GM18502 (cell line): Measurements from ENCODE around the gene RAB44.

Experiments
- ATAC-seq: cut with Tn5 transposase; IDR thresholded peaks from one replicate; pipeline ENCODE4 v1.9.1; 2021; ENCODE audit warnings: mild to moderate bottlenecking; ENCODE audit not compliant: unreplicated experiment, poor library complexity

RAB44 gene

GRCh38 chr6:36727505-36728021, 29.9 kb downstream of the RAB44 start:
- ATAC-seq = no peak

DNA sequence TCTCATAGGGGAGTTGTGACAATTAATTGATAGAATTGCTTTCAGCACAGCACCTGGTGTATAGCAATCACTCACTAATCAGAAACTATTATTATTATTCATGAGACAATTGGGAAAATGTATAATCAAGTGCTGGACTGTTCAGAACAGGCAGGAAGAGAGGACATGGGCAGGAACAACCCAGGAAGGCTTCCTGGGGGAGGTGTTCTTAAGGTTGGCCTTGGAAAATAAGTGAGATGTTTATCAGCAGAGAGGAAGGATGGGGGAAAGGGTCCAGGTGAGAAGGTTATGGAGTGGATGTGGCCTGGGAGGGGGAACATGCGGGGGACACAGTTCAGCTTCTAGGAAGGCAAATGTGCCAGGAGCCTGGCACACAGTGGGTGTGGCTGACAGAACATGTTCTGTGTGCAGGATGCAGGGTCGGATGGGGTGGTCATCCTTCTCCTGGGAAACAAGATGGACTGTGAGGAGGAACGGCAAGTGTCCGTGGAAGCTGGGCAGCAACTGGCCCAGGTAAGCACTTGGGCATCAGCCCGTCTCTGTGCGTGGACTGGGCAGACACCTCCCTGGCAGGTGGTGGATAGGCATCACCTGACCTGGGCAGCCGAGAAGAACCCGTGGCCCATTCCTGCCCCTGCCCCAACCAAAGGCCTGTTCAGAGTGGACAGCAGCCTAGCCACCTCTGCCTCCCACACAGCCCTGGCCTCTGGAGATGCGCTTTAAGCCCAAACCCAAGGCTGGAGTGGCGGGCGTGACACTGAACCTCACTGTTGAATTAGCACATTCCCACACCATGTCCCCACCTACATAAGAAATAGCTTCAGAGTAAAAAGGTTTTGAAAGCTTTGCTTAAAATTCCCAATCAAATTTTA, 30.9 kb downstream of the RAB44 start:
- ATAC-seq = no peak

GRCh38 chr6:36729161-36729524, 31.5 kb downstream of the RAB44 start:
- ATAC-seq = no peak

DNA sequence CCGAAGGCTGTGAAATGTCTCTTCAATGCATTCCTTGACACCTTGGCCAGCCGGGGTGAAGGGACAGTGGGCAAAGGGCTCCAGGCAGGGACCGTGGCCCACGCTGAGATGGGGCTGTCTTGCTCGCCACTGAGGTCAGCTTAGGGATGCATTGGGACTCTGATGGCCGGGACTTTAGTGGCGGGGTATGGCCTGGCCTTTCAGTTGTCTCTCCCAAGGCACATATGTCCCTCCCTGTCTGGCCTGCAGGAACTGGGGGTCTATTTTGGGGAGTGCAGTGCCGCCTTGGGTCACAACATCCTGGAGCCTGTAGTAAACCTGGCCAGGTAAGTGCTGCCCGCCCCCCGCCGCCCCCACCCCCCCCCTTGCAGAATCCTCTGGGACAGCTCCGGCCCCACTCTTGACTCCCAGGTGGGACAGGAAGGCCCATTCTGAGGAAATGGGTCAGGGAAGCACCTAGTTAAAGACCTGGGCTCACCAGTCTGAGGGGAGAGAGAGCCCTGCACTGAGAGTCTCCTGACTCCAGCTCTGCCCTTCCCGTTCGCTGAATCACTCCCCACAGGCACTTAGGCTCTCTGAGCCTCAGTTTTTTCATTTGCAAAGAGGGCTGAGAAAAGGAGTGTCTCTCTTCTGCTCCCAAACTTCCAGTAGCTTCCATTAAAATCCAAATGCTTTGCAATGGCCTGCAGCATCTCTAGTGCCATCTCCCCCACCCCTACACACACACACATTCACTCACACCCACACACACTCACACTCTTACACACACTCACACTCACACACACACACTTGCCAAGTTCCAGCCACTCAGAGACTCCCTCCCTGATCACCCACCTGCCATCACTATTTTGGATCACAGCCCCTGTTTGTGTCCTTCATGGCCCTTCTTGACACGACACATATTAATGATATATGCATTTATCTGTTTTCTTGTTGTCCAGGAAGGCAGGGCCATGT, 33.1 kb downstream of the RAB44 start:
- no peak for ATAC-seq

DNA sequence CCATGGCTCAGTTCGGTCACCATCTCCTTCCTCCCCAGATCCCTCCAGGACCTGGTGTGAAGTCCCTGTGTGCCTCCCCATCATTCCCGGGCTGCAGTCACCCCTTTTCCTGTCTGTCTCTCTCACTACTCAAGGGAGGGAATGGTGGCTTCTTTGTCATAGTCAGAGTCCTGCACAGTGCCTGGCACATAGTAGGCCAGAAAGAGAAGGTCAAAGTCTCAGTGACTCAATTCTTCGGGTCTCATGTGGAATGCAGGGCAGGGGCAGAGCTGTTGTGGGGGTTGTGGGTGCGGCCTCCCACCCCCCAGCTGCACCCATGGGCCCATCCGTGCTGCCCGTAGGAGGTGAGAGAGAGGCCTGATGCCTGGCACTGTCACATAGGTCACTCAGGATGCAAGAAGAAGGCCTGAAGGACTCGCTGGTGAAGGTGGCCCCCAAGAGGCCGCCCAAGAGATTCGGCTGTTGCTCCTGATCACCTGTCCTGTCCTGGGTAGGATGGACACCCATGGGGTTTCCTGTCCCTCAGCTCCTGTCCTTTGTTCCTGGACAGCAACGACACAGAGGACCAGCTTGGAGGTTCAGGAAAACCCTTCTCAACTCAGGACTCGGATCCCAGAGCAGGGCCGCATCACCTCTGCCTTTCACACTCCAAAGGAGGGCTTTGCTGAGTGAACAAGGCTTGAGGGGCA, 34.1 kb downstream of the RAB44 start:
- no peak for ATAC-seq

DNA sequence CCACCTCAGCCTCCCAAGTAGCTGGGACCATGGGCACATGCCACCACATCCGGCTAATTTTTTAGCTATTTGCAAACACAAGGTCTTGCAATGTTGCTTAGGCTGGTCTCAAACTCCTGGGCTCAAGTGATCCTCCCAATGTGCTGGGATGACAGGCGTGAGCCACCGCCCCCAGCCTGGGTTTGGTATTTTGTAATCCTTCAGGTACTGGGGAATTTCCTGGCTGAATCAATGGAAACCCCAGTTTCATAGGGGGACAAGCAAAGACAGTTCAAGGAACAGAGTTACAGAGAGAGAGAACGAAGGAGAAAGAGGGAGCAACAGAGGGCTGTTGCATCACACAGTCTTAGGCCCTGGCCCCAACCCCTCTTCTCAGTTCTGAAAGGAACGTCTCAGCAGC, 35.7 kb downstream of the RAB44 start:
- no peak for ATAC-seq

DNA sequence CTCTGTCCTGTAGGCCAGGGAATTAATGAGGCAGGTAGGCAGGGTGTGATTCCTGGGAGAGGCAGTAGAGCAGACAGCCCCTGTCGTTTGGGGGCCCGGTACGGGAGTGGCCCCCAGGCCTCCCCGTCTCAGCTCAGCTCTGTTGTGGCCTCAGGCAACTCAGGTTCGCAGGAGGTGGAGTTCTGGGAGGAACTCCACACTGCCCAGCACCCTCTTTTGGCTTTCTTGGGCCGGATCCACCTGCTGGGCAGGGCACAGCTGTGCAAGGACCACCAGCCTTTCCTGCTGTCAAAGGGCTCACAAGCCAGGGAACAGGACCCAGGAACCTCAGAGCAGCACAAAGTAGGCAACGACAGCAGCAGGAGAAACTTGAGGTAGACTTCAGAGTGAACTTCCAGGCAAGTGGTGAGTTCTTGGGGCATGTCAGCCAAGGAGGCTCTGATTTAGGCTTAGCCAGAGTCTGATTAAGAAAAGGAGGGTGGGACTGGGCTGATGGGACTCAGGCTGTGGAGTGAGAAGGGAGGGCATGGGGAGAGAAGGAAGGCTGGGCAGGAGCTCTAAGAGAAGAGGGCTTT, 36.9 kb downstream of the RAB44 start:
- ATAC-seq = no peak

DNA sequence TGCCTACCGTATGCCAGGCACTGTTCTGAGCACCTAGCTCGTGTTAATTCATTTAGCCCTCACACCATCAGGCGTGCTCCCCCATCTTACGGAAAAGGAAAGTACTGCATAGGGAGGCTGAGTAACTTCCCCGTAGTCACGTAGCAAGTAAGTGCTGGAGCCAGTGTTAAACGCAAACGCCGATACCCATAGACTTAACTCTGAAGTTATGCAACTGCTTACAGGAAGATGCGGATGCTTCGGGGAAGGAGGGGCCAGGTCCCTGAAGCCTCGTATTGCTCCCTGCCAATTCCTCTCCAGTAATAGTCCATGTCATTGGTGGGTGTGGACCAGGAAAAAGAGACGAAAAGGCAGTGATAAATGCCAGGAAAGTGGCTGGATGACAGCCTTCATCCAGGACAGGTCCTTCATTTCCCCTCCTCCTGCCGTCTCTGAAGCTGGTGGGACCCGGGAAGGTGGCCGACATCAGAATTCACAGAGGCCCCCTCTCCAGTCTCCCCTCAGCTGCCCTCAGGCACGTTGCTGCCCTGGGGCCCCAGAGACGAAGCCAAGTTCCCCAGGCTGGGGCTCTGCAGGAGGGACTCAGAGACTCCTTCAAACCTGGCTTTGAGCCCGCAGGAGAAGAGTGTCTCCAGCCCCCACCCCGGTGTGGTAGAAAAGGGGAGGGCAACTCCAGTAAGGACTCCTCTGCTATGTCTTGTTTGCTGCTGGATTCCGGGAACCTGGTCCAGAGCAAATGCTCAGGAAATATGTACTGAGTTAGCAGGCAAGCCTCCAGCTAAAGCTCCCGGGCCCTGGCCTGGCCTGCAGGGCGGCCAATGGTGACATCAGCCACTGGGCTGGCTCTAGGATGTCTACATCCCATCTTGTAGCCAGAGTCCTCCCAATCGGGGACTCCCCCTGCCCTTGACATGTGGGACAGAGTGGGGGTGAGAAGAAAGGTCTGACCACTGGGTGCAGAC, 37.8 kb downstream of the RAB44 start:
- ATAC-seq = no peak

DNA sequence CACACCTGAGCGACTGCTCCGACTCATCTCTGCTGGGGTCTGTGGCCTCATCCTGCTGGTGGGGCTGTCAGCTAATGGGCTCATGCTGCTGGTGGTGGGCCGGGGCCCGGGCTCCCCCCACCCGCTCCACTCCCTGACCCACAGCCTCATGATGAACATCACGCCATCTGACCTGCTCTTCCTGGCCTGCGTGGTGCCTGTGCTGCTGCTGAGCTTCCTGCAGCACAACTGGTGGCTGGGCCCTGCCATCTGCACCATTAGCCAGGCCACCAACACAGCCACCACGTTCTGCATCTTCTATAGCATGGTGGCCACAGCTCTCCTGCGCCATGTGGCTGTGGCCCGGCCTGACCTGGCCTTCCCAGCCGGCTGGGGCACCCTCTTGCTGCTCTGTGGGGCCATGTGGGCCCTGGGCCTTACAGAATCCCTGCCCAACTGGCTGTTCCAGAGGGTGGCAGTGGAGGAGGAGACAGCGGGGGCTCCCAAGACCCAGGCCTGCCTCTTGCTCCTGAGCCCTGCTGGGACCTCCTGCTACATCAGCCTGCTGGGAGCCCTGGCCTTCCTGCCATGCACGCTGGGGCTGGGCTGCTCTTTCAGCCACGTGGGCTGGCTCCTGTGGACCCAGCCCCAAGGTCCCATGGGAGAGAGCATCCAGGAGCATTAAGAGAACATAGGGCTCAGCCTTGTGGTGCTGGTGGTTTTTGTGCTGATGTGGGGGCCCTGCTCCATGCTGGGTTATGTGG, 39.6 kb downstream of the RAB44 start:
- no peak for ATAC-seq

DNA sequence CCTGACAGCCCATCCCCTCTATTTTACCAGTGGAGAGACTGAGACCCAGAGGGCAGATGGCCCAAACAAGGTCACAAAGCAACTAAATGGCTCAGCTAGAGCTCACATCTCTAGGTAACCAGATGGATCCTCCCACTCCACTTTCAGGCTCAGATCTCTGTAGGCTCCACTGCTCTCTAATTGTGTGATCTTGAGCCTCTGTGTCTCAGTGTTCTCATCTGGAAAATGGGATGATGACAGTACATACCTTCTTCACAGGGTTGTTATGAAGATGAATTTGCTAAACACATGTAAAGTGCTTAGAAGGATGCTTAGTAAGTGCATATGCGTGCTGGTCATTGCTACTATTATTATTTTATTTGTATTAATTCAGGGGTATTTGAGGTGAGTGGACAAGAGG, 40.5 kb downstream of the RAB44 start:
- no peak for ATAC-seq

DNA sequence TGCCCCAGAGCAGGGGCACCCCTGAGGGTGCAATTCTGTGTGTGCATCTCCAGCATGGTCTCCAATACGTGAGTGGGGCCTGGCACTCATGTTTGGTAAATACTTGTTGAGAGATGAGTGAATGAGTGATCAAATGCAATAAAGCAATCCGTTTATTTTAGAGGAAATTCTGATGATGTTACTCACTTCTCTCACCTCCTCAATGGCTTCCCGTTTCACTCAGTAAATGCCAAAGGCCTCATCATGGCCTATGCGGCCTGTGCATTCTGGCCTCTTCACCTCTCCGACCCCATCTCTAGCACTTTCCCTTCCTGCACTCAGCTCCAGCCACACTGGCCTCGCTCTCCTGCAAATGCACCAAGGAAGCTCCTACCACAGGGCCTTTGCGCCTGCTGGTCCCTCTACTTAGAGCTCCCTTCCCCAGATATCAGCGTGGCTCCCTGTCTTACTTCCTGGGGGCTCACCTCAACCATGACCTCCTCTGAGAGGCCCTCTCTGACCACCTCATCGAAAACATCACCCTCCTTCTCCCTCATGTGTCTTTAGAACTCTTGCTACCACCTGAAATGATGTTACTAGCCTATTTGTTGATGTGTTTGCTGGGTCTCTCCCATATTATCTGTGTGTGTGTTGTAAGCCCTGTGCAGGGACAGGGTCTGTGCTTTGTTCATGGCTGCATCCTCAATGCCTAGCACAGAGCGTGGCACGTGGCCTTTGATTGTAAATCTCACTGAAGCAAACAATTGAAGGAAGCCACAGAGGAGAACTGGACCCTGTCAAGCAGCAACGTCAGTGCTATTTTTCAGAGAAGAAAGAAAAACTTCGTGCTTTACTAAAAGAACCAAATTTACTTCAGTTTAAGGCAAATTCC, 42.6 kb downstream of the RAB44 start:
- no peak for ATAC-seq

GRCh38 chr6:36740818-36741179, 43.2 kb downstream of the RAB44 start:
- ATAC-seq = no peak

DNA sequence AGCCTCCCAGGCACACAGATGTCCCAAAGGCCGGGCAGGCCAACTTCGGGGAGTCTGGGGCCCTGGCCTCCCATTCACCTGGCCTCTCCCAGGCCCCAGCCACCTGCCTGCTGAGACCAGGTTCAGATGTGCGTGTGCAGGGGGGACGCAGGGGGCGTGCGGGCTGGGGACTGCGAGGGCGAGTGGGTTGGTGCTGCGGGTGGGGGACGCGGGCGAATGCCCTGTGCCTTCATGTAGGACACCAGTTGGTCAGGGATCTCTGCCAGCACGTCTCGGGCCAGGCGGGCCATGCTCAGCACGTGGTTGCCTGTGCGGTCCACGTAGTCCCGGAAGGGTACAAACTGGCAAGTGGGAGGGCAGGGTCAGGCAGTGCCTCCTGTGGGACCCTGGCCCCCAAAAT, 44.5 kb downstream of the RAB44 start:
- ATAC-seq = no peak

DNA sequence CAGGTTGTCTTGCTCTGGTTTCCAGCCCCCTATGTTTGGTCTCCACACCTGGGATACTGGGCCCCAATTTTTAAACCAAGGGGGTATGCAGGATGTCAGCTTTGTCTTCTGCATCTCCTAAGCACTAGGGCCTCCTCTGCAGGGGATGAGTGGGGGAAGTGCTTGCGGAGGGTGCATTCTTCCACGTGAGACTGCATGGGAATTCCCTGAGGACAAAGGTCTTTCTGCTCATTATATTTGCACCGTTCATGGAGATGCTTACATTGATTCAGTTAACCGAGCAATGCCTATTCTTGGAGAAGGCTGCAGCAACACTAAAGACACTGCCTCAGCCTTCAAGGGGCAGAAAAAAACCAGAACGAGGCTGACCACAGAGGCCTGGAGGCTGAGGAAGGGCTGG, 45.4 kb downstream of the RAB44 start:
- ATAC-seq = no peak

DNA sequence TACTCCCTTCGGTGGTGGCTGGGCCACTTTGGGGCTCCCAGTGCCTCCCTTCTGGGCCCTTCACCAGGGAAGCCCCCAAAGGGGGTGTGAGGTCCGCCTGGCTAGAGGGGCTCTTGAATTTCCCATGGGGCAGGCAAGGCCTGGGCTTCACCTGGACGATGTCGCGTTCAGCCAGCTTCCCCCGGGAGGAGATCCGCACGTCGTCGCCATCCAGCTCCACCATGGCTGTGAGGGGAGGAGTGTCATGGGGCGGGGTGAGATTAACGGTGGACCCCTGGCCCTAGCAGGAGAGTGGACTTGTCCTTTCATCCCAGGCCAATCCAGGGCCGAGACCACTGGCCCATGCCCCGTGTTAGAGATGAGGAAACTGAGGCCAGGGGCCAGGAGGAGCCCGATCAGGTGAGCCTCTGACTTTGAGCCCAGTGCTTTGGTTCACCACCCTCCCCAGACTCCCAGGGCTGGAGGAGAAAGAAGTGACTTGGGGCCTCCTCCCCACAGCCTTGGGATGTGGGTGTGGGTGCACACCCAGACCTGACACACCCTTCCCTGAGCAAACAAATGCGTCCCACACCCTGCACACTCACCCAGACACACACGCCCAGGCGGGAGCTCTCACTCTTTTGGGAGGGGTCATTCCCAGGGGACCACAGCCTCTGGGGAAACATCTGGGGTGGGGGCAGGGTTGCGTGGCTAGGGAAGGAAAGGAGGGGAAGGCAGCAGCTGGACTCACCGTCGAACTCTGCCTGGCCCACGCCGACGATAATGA, 46.1 kb downstream of the RAB44 start:
- no peak for ATAC-seq

GRCh38 chr6:36744304-36744673, 46.7 kb downstream of the RAB44 start:
- no peak for ATAC-seq

DNA sequence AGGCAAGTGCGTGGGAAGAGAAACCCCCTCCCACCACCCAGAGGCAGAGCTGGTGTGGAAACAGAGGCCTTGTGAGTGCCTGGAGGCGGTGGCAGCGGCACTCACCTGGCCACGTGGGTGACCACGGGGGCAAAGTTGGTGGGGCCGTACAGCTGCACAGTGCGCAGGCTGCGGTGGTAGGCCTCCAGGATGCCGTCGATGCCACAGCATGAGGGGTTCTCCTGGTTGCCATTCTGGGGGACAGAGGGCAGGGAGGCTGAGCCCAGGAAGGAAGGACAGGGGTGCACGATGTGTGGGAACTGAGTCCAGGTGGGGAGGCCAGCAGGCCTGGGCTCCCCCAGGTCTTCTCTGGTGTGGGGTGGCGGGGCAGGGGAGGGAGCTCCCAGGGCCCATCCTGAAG, 47.7 kb downstream of the RAB44 start:
- ATAC-seq = no peak
